T-helper 1 cell treated with Interleukin-12 subunit alpha and Interleukin-12 subunit beta and Interleukin-4 antibody, amounts not matched to agents 30 μg/mL and 1 μg/mL, for 36 hours (primary cell): Measurements from ENCODE around the gene CYRIA.
A peak's percentile ranks its signal among the peaks of the same experiment; 100 is the strongest.

Experiments used
- H3K27ac Mint-ChIP-seq: one replicate; pipeline ENCODE4 v1.8.0; 2021; ENCODE audit warnings: mild to moderate bottlenecking, mixed read lengths
- H3K27me3 Mint-ChIP-seq: one replicate; pipeline ENCODE4 v1.8.0; 2021; ENCODE audit warnings: low read depth, mixed read lengths
- H3K36me3 Mint-ChIP-seq: one replicate; pipeline ENCODE4 v1.8.0; 2021; ENCODE audit warnings: low read depth, mixed read lengths
- H3K4me1 Mint-ChIP-seq: one replicate; pipeline ENCODE4 v1.8.0; 2021; ENCODE audit warnings: low read depth, mixed read lengths
- H3K4me3 Mint-ChIP-seq: one replicate; pipeline ENCODE4 v1.8.0; 2021; ENCODE audit warnings: mild to moderate bottlenecking, moderate library complexity, mixed read lengths
- H3K9me3 Mint-ChIP-seq: one replicate; pipeline ENCODE4 v1.8.0; 2021; ENCODE audit warnings: mixed read lengths

CYRIA gene

DNA sequence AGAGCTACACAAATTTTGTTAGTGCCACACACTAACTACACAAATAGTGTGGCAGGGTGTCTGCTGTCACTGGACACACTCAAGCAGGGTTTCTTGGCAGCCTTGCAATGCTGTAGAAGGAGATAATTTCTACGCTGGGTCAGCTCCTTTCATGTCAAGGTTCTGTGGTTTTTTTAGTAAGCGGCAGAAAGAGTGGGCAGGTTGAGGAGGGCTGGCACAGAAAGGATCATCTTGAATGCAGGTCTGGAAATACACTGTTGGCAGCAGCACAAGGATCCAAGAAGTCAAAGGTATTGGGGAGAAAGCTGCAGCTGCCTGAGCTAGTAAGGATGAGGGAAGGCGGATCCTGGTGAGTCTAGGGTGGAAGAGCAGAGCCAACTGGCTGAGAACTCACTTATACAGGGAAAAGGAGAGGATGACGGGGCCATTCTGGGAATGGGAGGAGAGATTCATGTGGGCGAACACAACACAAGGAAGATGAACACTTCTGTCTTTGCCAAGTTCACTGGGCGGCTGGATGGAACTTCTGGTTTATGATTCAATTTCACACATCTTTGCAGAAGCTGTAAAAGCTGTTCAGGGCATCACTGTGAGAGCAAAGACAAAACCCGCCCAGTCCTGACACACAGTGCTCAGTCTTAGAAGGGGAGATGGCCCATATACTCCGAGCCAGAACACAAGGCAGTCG is 16.9 kb upstream of the CYRIA start:
- Mint-ChIP-seq H3K36me3 (no peaks in the 10 kb centered on the region), H3K27ac (no peak overlapping the region), H3K4me1 (no peaks in the 10 kb centered on the region), H3K9me3 (peaks cover 18% of the 10 kb centered on the region), H3K4me3 (no peak overlapping the region), H3K27me3 (no peaks in the 10 kb centered on the region)

DNA sequence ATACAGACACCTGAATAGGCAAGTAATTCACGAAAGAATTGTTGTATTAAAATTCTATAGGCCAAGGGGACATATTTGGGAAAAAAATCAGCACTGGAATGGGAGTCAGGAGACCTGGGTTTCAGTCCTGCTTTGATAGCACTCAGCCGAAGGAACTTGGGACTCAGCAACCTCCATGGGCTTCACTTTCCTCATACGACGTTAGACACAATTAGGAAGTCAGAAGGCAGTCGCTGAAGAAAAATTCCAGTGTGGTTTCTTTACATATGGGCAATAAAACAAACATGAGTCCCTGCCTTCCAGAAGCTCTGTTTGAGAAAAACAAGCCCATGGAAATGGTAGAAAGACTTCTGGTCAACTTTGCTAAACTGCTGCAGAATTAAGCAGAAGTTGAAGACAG is 15.1 kb upstream of the CYRIA start:
- Mint-ChIP-seq H3K27me3 (peaks cover 4% of the 10 kb centered on the region), H3K4me3 (no peak overlapping the region), H3K36me3 (no peaks in the 10 kb centered on the region), H3K4me1 (no peaks in the 10 kb centered on the region), H3K27ac (no peak overlapping the region), H3K9me3 (peaks cover 20% of the 10 kb centered on the region)

DNA sequence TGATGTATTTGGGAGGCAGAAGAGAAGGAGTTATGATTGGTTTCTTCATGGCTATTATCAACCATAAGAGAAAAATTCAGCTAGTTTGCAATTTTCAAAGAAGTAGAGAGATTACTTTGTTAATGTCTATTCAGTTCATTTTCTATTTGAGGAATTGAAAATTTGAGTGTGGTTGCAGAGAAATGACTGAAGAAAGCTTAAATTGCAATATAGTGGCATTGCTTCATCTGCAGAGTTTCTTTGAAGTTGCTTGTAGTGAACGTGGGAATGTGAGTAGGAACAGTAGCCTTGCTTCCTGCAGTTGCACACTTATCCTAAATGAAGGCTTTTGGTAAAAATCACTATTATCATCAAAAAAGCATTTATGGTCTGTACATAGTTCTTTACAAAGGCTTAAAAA is 14.7 kb upstream of the CYRIA start:
- Mint-ChIP-seq H3K4me3 (no peak overlapping the region), H3K9me3 (peaks cover 20% of the 10 kb centered on the region)

DNA sequence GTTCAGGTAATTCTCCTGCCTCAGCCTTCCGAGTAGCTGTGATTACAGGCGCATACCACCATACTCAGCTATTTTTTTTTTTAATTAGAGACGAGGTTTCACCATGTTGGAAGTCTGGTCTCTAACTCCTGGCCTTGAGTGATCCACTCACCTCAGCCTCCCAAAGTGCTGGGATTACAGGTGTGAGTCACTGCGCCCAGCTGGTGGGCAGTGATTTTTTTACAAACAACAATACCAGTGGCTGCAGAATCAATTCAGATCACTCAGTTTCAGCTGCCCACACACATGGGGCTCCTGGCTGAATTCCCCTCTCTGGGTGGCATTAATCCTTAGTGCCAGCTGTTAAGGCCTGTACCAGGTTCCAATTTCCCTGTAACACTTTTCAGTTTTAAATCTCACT is 13.3 kb upstream of the CYRIA start:
- Mint-ChIP-seq H3K4me1 (no peaks in the 10 kb centered on the region), H3K9me3 (peaks cover 20% of the 10 kb centered on the region), H3K4me3 (no peak overlapping the region), H3K27me3 (peaks cover 5% of the 10 kb centered on the region), H3K36me3 (no peaks in the 10 kb centered on the region), H3K27ac (no peak overlapping the region)

More for the DNA sequence above, 14.7 kb upstream of the CYRIA start:
- Mint-ChIP-seq H3K27me3 (peaks cover 5% of the 10 kb centered on the region), H3K4me1 (no peaks in the 10 kb centered on the region), H3K36me3 (no peaks in the 10 kb centered on the region), H3K27ac (no peak overlapping the region)

DNA sequence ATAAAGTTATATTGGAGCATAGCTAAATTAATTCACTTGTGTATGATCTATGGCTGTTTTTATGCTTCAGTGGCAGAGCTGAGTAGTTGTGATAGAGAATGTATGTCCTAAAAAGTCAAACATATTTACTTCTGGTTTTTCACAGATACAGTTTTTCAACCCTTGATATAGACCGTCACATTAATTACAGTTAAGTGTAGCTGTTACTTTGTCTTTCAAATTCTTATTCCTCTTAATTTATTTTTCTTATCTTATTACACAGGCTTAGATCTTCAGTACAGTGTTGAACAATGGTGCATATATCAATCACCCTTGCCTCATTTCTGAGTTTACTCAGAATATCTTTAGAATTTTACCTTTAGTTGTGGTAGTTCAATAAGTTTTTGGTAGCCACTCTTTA is 12.2 kb upstream of the CYRIA start:
- no peaks in the 10 kb centered on the region for H3K4me1 Mint-ChIP-seq
- no peak overlapping the region for H3K27ac Mint-ChIP-seq
- H3K4me3 Mint-ChIP-seq, result no peak overlapping the region
- peaks cover 5% of the 10 kb centered on the region for H3K27me3 Mint-ChIP-seq
- peaks cover 20% of the 10 kb centered on the region for H3K9me3 Mint-ChIP-seq
- no peaks in the 10 kb centered on the region for H3K36me3 Mint-ChIP-seq

DNA sequence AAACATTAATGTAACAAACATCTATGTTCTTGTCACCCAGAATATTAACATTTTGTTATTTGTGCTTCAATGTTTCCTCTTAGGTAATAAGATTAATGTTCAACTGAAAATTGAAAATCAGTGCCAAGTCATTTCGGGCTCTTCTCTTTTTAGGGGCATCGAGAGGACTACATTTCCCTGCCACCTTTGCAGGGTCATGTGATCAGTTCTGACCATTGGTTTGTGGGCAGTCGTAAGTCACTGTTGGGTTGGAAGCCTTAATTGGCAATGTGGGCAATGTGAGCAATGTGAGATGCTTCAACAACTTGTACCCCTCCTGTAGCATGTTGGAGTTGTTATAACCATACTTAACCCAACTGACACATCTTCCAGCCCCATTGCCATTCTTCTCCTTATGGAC is 10.1 kb upstream of the CYRIA start:
- no peak overlapping the region for H3K27ac Mint-ChIP-seq
- no peaks in the 10 kb centered on the region for H3K36me3 Mint-ChIP-seq
- H3K4me1 Mint-ChIP-seq, result no peaks in the 10 kb centered on the region
- no peak overlapping the region for H3K4me3 Mint-ChIP-seq
- peaks cover 20% of the 10 kb centered on the region for H3K9me3 Mint-ChIP-seq
- peaks cover 5% of the 10 kb centered on the region for H3K27me3 Mint-ChIP-seq

DNA sequence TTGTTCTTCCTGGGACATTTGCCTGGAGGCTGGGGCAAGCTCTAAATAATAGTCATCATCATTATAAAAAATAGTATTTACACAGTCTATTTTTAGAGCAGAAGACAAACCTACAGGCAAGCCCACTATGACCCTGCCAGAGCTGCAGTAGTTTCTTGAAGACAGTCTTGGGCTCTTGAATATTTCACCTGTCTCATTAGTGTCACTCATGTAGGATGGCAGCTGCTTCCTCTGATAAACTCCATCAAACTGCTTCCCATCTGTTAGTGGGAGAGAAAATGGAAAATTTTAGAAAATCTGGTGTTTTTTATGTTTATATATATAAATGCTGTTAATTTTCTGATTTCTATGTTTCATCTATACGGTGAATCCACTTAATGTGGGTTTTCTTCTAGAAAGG is 8.5 kb upstream of the CYRIA start:
- Mint-ChIP-seq H3K9me3 (peaks cover 11% of the 10 kb centered on the region), H3K4me3 (no peak overlapping the region), H3K27ac (no peak overlapping the region), H3K27me3 (peaks cover 5% of the 10 kb centered on the region), H3K36me3 (no peaks in the 10 kb centered on the region), H3K4me1 (no peaks in the 10 kb centered on the region)

DNA sequence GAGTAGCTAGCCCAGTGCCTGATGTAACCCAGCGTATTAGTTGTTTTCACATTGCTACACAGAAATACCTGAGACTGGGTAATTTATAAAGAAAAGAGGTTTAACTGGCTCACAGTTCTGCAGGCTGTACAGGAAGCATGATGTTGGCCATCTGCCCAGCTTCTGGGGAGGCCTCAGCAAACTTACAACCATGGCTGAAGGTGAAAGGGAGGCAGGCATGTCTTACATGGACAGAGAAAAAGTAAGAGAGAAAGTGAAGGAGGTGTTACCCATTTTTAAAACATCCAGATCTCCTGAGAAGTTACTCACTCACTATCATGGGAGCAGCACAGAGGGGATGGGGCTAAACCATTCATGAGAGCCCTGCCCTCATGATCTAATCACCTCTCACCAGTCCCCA is 6.1 kb upstream of the CYRIA start:
- H3K4me1 Mint-ChIP-seq, result no peaks in the 10 kb centered on the region
- H3K27ac Mint-ChIP-seq, result no peak overlapping the region
- no peaks in the 10 kb centered on the region for H3K36me3 Mint-ChIP-seq
- H3K9me3 Mint-ChIP-seq, result no peaks in the 10 kb centered on the region
- peaks cover 15% of the 10 kb centered on the region for H3K27me3 Mint-ChIP-seq
- no peak overlapping the region for H3K4me3 Mint-ChIP-seq

DNA sequence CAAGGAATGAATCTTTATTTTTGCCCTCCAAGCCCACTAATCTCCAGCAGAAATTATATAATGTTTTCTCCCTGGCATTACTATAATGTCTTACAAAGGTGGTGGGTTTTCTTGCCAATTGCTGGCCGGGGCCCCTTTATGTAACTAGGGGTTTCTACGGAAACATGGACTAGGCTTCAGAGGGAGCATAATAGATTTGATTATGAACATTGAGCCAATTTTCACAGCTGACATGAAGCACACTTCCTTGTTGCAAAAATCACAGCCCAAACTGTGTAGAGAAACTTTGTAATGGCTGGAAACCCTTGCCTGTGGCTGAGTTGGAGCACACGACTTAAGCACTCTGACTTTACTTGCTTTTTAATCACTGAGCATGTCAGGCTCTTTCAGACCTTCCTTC is 3.8 kb upstream of the CYRIA start:
- H3K27me3 Mint-ChIP-seq, result peaks cover 25% of the 10 kb centered on the region
- H3K36me3 Mint-ChIP-seq, result no peaks in the 10 kb centered on the region
- H3K4me3 Mint-ChIP-seq, result no peak overlapping the region
- H3K9me3 Mint-ChIP-seq, result no peaks in the 10 kb centered on the region
- H3K27ac Mint-ChIP-seq, result no peak overlapping the region
- H3K4me1 Mint-ChIP-seq, result peaks cover 9% of the 10 kb centered on the region

DNA sequence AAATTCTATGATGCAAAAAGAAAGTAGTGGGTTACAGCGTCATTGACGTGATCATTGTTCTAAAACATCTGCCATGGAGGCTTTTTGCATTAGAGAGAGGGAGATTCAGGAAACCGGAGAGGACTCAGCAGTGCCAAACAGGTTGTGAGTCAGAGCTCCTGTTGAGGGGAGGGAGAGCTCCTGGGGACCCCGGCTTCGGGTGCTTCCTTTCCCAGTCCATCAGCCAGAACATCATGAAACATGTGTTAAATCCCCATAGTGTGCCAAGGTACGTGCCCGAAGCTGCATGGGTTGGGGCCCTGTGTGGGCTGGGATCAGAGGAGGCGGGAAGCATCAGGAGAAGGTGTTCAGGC is 791 bp upstream of the CYRIA start:
- H3K9me3 Mint-ChIP-seq, result no peaks in the 10 kb centered on the region
- H3K27me3 Mint-ChIP-seq, result peaks cover 33% of the 10 kb centered on the region
- H3K27ac Mint-ChIP-seq, result peak overlapping the region; percentile 89
- H3K36me3 Mint-ChIP-seq, result no peaks in the 10 kb centered on the region
- peak overlapping the region; percentile 80 for H3K4me3 Mint-ChIP-seq
- H3K4me1 Mint-ChIP-seq, result peaks cover 18% of the 10 kb centered on the region

DNA sequence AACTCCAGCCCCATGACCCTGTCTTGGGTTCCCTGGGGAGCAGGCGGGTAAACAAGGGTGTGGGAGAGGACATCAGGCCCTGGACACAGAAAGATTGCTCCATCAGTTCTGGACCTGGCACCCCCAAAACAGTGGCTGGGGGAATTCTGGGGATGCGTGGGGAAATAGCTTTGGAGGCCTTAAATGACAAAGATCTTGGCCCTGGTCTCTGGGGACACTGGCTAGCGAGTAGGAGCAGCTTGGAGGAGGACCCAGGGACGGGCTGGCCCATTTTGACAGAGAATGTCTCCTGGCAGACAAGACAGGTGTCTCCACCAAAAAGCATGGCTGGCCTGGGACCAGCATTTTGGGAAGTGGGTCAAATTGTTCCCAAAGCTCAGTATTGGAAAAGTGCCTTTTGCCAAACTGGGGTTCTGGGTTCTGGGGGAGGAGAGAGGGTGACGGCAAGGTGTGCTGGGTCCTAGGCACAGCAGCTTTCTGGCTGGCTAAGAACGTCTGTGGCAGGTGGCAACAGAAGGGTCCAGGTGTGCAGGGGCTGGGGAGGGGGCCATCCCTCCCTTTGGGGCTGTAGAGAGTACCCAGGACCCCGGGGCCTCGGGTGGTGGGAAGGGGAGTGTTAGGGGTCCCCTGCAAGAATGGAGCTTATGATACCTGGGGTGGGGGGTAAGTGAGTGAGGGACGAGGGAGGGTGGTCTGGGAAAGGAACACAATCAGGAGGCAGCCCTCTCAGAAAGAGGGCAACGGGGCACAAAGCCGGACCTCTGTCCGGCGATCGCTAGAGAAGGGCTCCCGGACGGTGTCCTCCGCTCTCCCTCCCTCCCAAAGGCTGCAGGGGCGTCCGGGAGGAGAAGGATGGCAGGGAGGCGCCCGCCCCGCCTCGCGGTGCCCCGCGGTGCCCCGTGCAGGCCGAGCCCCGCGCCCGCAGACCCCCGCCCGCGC is 556 bp downstream of the CYRIA start:
- H3K4me1 Mint-ChIP-seq, result peaks cover 18% of the 10 kb centered on the region
- H3K36me3 Mint-ChIP-seq, result peaks cover 2% of the 10 kb centered on the region
- peak overlapping the region; percentile 73 for H3K4me3 Mint-ChIP-seq
- peak overlapping the region; percentile 70 for H3K27ac Mint-ChIP-seq
- H3K9me3 Mint-ChIP-seq, result no peaks in the 10 kb centered on the region
- H3K27me3 Mint-ChIP-seq, result peaks cover 35% of the 10 kb centered on the region

DNA sequence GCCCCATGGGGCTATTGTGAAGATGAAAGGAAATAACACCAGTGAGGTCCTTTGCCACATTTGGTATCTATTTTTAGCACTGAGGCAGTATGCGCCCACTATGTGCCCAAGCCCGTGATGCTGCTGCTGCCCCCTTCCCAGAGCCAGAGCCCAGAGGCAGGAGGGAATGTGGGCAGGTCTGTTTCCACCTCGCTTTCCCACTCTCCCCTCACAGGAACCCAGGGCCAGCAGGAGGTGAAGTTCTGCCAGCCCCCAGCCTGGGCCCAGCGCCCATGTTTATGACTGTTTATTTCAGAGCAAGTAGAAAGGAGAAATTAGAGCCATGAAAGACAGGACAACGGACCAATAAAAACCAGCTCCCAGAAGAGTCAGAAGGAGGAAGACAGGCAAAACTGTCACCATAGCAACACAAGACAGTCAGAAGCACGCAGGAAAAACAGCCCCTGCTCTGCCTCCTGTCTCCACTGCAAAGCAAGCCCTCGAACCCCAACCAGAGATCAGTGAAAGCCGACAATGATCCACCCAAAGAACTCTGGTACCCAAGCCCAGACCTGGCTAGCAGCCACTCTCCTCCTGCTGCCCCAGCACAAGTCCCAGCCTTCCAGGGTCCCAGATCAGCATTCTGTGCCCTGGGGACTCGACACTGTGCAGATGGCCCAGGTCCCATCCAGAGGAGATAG is 1.4 kb downstream of the CYRIA start:
- Mint-ChIP-seq H3K27ac (no peak overlapping the region), H3K27me3 (peaks cover 35% of the 10 kb centered on the region), H3K36me3 (peaks cover 2% of the 10 kb centered on the region), H3K9me3 (no peaks in the 10 kb centered on the region), H3K4me3 (peak overlapping the region; percentile 73), H3K4me1 (peaks cover 18% of the 10 kb centered on the region)

DNA sequence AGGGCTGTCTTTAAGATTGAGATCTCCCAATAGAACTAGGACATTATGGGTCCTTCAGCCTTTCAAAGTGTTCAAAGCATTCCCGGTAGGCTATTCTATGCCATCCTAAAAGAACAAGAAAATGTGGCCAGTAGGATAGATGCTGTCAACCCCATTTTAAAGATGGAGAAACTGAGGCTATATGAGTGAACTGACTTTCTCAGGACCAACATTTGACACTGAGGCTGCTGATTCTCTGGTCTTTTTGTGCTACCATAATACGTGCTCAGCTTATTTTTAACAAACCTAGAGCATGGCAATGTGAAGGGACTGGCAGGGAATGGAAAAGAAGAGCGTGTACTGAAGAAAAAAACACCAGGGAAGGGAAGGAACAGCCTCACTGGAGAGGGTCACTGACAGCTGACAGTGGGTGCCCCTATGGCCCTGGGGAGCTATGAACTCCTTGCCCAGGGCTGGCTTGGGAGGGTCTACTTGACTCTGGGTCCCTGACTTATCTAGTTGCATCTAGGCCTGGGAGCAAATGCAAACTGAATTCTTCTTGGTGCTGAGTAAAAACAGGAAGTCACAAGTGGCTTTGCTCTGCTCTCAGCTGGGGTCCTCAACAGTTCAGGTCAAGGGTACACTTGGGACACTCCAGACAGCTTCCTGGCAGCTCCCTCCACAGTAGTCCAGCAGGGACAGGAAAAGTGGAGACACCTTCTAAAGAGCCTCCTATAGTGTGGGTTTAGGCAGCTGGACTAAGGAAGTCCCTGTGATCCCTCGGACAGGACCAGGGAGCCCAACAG is 2.3 kb downstream of the CYRIA start:
- Mint-ChIP-seq H3K9me3 (no peaks in the 10 kb centered on the region), H3K27ac (no peak overlapping the region), H3K27me3 (peaks cover 33% of the 10 kb centered on the region), H3K4me3 (no peak overlapping the region), H3K4me1 (peaks cover 18% of the 10 kb centered on the region), H3K36me3 (peaks cover 2% of the 10 kb centered on the region)
